Liver (tissue), 9 donors: ENCODE measurements around the gene IFT80. TPM values are rescaled to one million over a fixed set of nuclear protein-coding genes. Genes with fewer than 3 reads are reported as not detected.

Source experiments
- DNase-seq: peaks from one replicate; pipeline ENCODE4 v3.0.0-alpha.2; 2017; ENCODE audit warnings: low spot score
- H3K27ac ChIP-seq, 2 donors: one replicate each; pipeline ENCODE4 v1.7.0; 2013; ENCODE audit warnings: inconsistent platforms in 2 of 2, low read length in 2 of 2, control low read depth in 1 of 2, low read depth in 1 of 2, mild to moderate bottlenecking in 1 of 2
- H3K27me3 ChIP-seq, 4 donors: one replicate each; pipeline versions ENCODE4 v1.6.1 to v1.7.0; 2013; ENCODE audit warnings: low read length in 3 of 4, inconsistent platforms in 1 of 4, mild to moderate bottlenecking in 1 of 4, moderate library complexity in 1 of 4; ENCODE audit not compliant: control insufficient read depth in 4 of 4, insufficient read depth in 4 of 4
- H3K36me3 ChIP-seq, 4 donors: one replicate each; pipeline versions ENCODE4 v1.6.1 to v1.7.0; 2013; ENCODE audit warnings: low read length in 3 of 4, mild to moderate bottlenecking in 3 of 4, low read depth in 1 of 4, moderate library complexity in 1 of 4; ENCODE audit not compliant: control insufficient read depth in 4 of 4, insufficient read depth in 3 of 4
- H3K4me1 ChIP-seq, 4 donors: one replicate each; pipeline versions ENCODE4 v1.6.1 to v1.7.0; 2013; ENCODE audit warnings: low read length in 3 of 4, mild to moderate bottlenecking in 3 of 4, moderate library complexity in 1 of 4; ENCODE audit not compliant: control insufficient read depth in 4 of 4, insufficient read depth in 4 of 4
- H3K4me3 ChIP-seq, 3 donors: one replicate each; pipeline versions ENCODE4 v1.6.1 to v1.7.0; 2013; ENCODE audit warnings: low read length in 3 of 3, control low read depth in 1 of 3, low read depth in 1 of 3, mild to moderate bottlenecking in 1 of 3
- H3K9ac ChIP-seq, 2 donors: one replicate each; pipeline ENCODE4 v1.7.0; 2013; ENCODE audit warnings: low read length in 2 of 2, mild to moderate bottlenecking in 2 of 2, moderate library complexity in 2 of 2, control low read depth in 1 of 2, low read depth in 1 of 2
- H3K9me3 ChIP-seq, 4 donors: one replicate each; pipeline versions ENCODE4 v1.6.1 to v1.7.0; 2013; ENCODE audit warnings: low read length in 3 of 4; ENCODE audit not compliant: control insufficient read depth in 4 of 4
- ATF3 ChIP-seq: IDR thresholded peaks from 2 replicates; pipeline ENCODE4 v1.6.1; 2016; ENCODE audit warnings: antibody characterized with exemption
- CTCF ChIP-seq: fragments of 150-350 bp; IDR thresholded peaks from 2 replicates; pipeline ENCODE4 v1.5.1; 2017; ENCODE audit warnings: improper control_type of control experiment, low read depth, low read length; ENCODE audit not compliant: missing input control
- EGR1 ChIP-seq, 2 donors: IDR thresholded peaks; 2 replicates each; pipeline ENCODE4 v1.6.1; 2016 to 2018; ENCODE audit warnings: antibody characterized with exemption in 2 of 2, low read depth in 2 of 2
- FOXA1 ChIP-seq: IDR thresholded peaks from 2 replicates; pipeline ENCODE4 v1.6.1; 2016; ENCODE audit warnings: antibody characterized with exemption
- FOXA2 ChIP-seq: IDR thresholded peaks from 2 replicates; pipeline ENCODE4 v1.6.1; 2016; ENCODE audit warnings: antibody characterized with exemption
- GABPA ChIP-seq, 2 donors: IDR thresholded peaks in 1 of 2; conservative IDR thresholded peaks in 1 of 2; 2 replicates each; pipeline ENCODE4 v1.6.1; 2016; ENCODE audit warnings: antibody characterized with exemption in 2 of 2, mild to moderate bottlenecking in 1 of 2, moderate library complexity in 1 of 2
- HNF4A ChIP-seq, 2 donors: conservative IDR thresholded peaks; 2 replicates each; pipeline ENCODE4 v1.6.1; 2016; ENCODE audit warnings: antibody characterized with exemption in 2 of 2, mild to moderate bottlenecking in 2 of 2
- HNF4G ChIP-seq: IDR thresholded peaks from 2 replicates; pipeline ENCODE4 v1.6.1; 2016; ENCODE audit warnings: antibody characterized with exemption
- JUND ChIP-seq, 2 donors: IDR thresholded peaks; 2 replicates each; pipeline ENCODE4 v1.6.1; 2016; ENCODE audit warnings: antibody characterized with exemption in 2 of 2
- MAX ChIP-seq: IDR thresholded peaks from 2 replicates; pipeline ENCODE4 v1.6.1; 2016; ENCODE audit warnings: antibody characterized with exemption
- NR2F2 ChIP-seq: IDR thresholded peaks from 2 replicates; pipeline ENCODE4 v1.6.1; 2016; ENCODE audit warnings: antibody characterized with exemption
- RAD21 ChIP-seq, 2 donors: IDR thresholded peaks; 2 replicates each; pipeline ENCODE4 v1.6.1; 2016; ENCODE audit warnings: antibody characterized with exemption in 2 of 2, mild to moderate bottlenecking in 2 of 2
- REST ChIP-seq: IDR thresholded peaks from 2 replicates; pipeline ENCODE4 v1.6.1; 2016; ENCODE audit warnings: antibody characterized with exemption, mild to moderate bottlenecking
- RXRA ChIP-seq, 2 donors: IDR thresholded peaks; 2 replicates each; pipeline ENCODE4 v1.6.1; 2017 to 2018; ENCODE audit warnings: antibody characterized with exemption in 2 of 2, mild to moderate bottlenecking in 1 of 2
- SP1 ChIP-seq: IDR thresholded peaks from 2 replicates; pipeline ENCODE4 v1.6.1; 2018; ENCODE audit warnings: antibody characterized with exemption, mild to moderate bottlenecking
- TAF1 ChIP-seq: conservative IDR thresholded peaks from 2 replicates; pipeline ENCODE4 v1.6.1; 2016; ENCODE audit warnings: antibody characterized with exemption, mild to moderate bottlenecking
- YY1 ChIP-seq: IDR thresholded peaks from 2 replicates; pipeline ENCODE4 v1.6.1; 2016; ENCODE audit warnings: antibody characterized with exemption, mild to moderate bottlenecking
- ZBTB33 ChIP-seq: IDR thresholded peaks from 2 replicates; pipeline ENCODE4 v1.6.1; 2016; ENCODE audit warnings: antibody characterized with exemption
- WGBS: extraction: QIAGEN DNeasy Blood & Tissue Kit; methylation state at CpG from one replicate; pipeline ENCODE4 v1.1.7; 2013; 5-methylcytosine and 5-hydroxymethylcytosine counted together
- polyA plus RNA-seq, 2 donors: library from polyadenylated mRNA; stranded (reverse) in 1 of 2; unstranded in 1 of 2; fragments of 200-250 nt in 1 of 2; fragments of >200 nt in 1 of 2; fragmentation: Nextera tagmentation in 1 of 2; extraction: Ambion mirVana in 1 of 2; gene quantifications; one replicate each; pipeline versions ENCODE4 v1.2.1 to v1.2.3, GENCODE V29; 2013 to 2015
- total RNA-seq, 2 donors: library from RNA; depleted of rRNA; stranded (reverse); fragments of >200 nt; gene quantifications; one replicate each; pipeline ENCODE4 v1.2.3, GENCODE V29; 2014
- donor health status: healthy.
- donor health status: healthy.
- donor health status: healthy.
- donor health status: healthy.
- donor health status: healthy.

Gene IFT80
- total and polyA plus RNA-seq, 4 donors: 3.5 to 15.7 (median 8.3) TPM

- Histone ChIP-seq H3K4me1 (peaks cover 2 to 9% (median 5%) of the 10 kb centered on the region in 4 donors), H3K27me3 (peaks cover 0 to 2% (median 0%) of the 10 kb centered on the region in 4 donors), H3K9ac (no peak overlapping the region), H3K4me3 (no peak overlapping the region), H3K27ac (no peak overlapping the region), H3K36me3 (no peaks in the 10 kb centered on the region), H3K9me3 (peaks cover 0 to 1% (median 0%) of the 10 kb centered on the region in 4 donors)
- TF ChIP-seq REST (no peak), MAX (no peak), RAD21 (IDR thresholded peaks at IDR 0.05) (no peak), HNF4A (conservative IDR thresholded peaks at IDR 0.05) (no peak), YY1 (no peak), ZBTB33 (no peak), TAF1 (no peak), GABPA (IDR thresholded peaks at IDR 0.05 in 1 of 2, conservative IDR thresholded peaks at IDR 0.05 in 1 of 2) (no peak), NR2F2 (no peak), JUND (IDR thresholded peaks at IDR 0.05) (no peak), ATF3 (no peak), CTCF (no peak), SP1 (no peak), RXRA (IDR thresholded peaks at IDR 0.05) (no peak), EGR1 (IDR thresholded peaks at IDR 0.05; ENCODE audit: low read depth in 2 of 2) (no peak), HNF4G (no peak), FOXA2 (no peak), FOXA1 (no peak)
- no peak for DNase-seq
- 96% methylated on average over 13 of the region's 13 CpGs for WGBS
Measured at GRCh38 chr3:160446522-160447056, 47.6 kb upstream of the IFT80 start.
